Fibroblast of mammary gland (primary cell): ENCODE results near the gene CDC14A.
A peak's percentile ranks its signal among the peaks of the same experiment; 100 is the strongest.

Source experiments
- DNase-seq: peaks from one replicate; pipeline ENCODE4 v3.0.0-alpha.2; 2010; ENCODE audit warnings: low read depth
- H3K4me3 ChIP-seq: 2 replicates; pipeline ENCODE4 v1.5.1; 2011; ENCODE audit warnings: low read depth, mild to moderate bottlenecking, low read length, moderate library complexity; ENCODE audit not compliant: control insufficient read depth
- CTCF ChIP-seq: conservative IDR thresholded peaks from 2 replicates; pipeline ENCODE4 v1.5.1; 2011; ENCODE audit warnings: low read depth, low read length, inconsistent platforms; ENCODE audit not compliant: control insufficient read depth, insufficient read depth

The CDC14A gene

DNA sequence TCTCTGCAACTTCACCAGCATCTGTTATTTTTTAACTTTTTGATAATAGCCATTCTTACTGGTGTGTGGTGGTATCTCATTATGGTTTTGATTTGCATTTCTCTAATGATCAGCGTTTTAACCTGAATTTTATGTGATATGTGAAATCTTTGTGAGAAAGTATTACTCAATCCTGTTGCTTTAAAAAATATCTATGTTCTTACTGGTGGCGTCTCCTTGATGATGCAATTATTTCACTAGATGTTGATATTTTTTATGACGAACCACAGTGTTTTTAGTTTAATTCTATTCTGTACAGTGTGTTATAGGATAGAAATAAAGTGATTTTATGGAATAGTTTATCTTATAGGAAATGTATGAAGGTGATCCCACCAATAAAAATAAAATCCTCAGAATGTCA lies 130.9 kb downstream of the CDC14A start:
- DNase-seq: no peak
- no peak overlapping the region for H3K4me3 ChIP-seq
- TF ChIP-seq CTCF: no peak

GRCh38 chr1:100485855-100486258 lies 133.6 kb downstream of the CDC14A start:
- H3K4me3 ChIP-seq: no peak overlapping the region
- no peak for DNase-seq
- TF ChIP-seq CTCF: no peak

GRCh38 chr1:100494393-100495084 lies 142.2 kb downstream of the CDC14A start:
- TF ChIP-seq CTCF: no peak
- peak; percentile 7 for DNase-seq
- no peak overlapping the region for H3K4me3 ChIP-seq

DNA sequence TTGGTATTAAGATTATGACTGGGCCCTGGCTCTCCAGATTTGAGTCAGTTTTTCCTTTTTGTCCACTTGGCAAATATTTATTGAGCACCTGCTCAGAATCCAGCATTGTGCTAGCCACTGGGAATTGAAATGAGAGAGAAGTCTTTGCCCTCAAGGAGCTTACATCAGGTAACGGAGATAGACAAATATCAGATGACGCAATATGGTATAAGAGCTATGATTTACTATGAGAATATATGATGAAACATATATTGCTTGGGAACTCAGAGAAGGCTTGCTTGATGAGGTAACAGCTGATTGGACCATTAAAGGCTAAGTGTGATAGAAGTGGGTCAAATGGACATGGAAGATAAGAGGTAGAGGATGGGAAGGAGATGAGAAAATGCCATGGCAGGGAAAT lies 144.6 kb downstream of the CDC14A start:
- DNase-seq: no peak

GRCh38 chr1:100497796-100498195 lies 145.5 kb downstream of the CDC14A start:
- no peak overlapping the region for H3K4me3 ChIP-seq
- no peak for TF ChIP-seq CTCF
- no peak for DNase-seq

More for the DNA sequence above, 144.6 kb downstream of the CDC14A start:
- no peak overlapping the region for H3K4me3 ChIP-seq
- no peak for TF ChIP-seq CTCF

DNA sequence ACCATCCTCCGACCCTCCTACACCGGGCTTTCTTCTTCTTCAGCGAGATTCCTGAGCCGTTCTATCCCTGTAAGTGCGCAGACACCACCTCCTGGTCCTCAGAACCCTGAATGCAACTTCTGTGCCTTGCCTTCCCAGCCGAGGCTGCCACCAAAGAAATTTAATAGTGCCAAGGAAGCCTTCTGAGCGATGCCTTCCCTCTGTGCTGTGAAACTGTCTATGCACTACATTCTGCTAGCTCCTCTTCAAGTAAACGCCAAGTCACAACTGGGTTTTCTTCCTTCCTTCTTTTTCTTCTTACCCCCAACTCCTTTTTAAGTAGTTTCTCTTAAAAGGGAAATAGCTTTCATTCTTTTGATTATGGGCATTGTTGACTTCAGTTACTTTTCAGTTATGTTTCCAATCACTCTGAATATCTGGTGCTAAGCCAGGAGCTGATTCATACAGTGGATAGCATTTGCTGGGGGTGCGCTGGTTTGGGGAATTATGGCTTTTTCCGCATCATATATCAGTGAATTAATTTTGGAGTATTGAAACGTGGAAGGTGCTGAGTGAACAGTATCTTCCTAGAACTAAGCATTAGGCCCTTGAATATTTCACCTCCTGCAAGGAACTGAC lies 147.0 kb downstream of the CDC14A start:
- H3K4me3 ChIP-seq: no peak overlapping the region
- no peak for DNase-seq
- TF ChIP-seq CTCF: no peak
